Gastrocnemius medialis (tissue), 4 donors: Measurements from ENCODE around the gene EVC2. TPM values are rescaled to one million over a fixed set of nuclear protein-coding genes. Genes with fewer than 3 reads are reported as not detected.

ENCODE experiments used
- ATAC-seq, 2 donors: fragments of 150-250 bp; one replicate each; pipeline ENCODE4 v1.9.1; 2016
- DNase-seq, 2 donors: peaks; one replicate each; pipeline ENCODE4 v3.0.0-alpha.2; 2019
- H3K27ac ChIP-seq, 4 donors: fragments of 200-600 bp; sonication (generic); 1 replicate in 1 of 4; 2 replicates in 3 of 4; pipeline ENCODE4 v1.5.1; 2016 to 2018; ENCODE audit warnings: mild to moderate bottlenecking in 2 of 4, moderate library complexity in 1 of 4
- H3K27me3 ChIP-seq, 3 donors: fragments of 200-600 bp; sonication (generic) in 2 of 3; 1 replicate in 1 of 3; 2 replicates in 2 of 3; pipeline versions ENCODE4 v1.5.1 to v1.6.0; 2016 to 2019; ENCODE audit warnings: mild to moderate bottlenecking in 1 of 3, moderate library complexity in 1 of 3
- H3K36me3 ChIP-seq, 2 donors: fragments of 200-600 bp; sonication (generic) in 1 of 2; one replicate each; pipeline ENCODE4 v1.5.1; 2017 to 2018
- H3K4me1 ChIP-seq, 2 donors: fragments of 200-600 bp; sonication (generic) in 1 of 2; one replicate each; pipeline ENCODE4 v1.5.1; 2016 to 2017; ENCODE audit warnings: mild to moderate bottlenecking in 2 of 2
- H3K4me3 ChIP-seq, 4 donors: fragments of 200-600 bp; sonication (generic) in 3 of 4; 1 replicate in 1 of 4; 2 replicates in 3 of 4; pipeline ENCODE4 v1.5.1; 2016 to 2019; ENCODE audit warnings: mild to moderate bottlenecking in 2 of 4
- H3K9me3 ChIP-seq, 3 donors: fragments of 200-600 bp; sonication (generic) in 2 of 3; 1 replicate in 1 of 3; 2 replicates in 2 of 3; pipeline ENCODE4 v1.5.1; 2016 to 2019
- POLR2A ChIP-seq, 2 donors: fragments of 450-650 bp; IDR thresholded peaks; one replicate each; pipeline ENCODE4 v1.6.1; 2017; ENCODE audit warnings: antibody characterized with exemption in 2 of 2, mild to moderate bottlenecking in 2 of 2, moderate library complexity in 2 of 2
- in situ Hi-C, 4 donors: fragments of 200-750 bp; cut with MboI; loops; one replicate each; pipeline versions ENCODE4 v1.15.0 to v1.8.0; 2017; ENCODE audit warnings: low sequenced_read_pairs in 4 of 4
- intact Hi-C: fragments of 100-400 bp; cut with DNase I; formaldehyde crosslinking; loops from one replicate; pipeline ENCODE4 v1.15.1; 2023; ENCODE audit warnings: low total_unique reads
- total RNA-seq, 4 donors: library from RNA; depleted of rRNA; stranded (reverse); fragments of >200 nt; gene quantifications; one replicate each; pipeline versions ENCODE4 v1.1.0 to v1.2.3, GENCODE V29; 2016
- TF ChIP-seq, protein P1 (sequence below), 5 experiments: fragments of 450-650 bp in 3 of 5; fragments of 200-600 bp in 2 of 5; sonication (generic) in 2 of 5; IDR thresholded peaks in 4 of 5; conservative IDR thresholded peaks in 1 of 5; 1 replicate in 4 of 5; 2 replicates in 1 of 5; pipeline ENCODE4 v1.5.1; 2016 to 2019; ENCODE audit warnings: antibody characterized with exemption in 5 of 5, mild to moderate bottlenecking in 3 of 5, moderate library complexity in 3 of 5

The EVC2 gene, protein sequence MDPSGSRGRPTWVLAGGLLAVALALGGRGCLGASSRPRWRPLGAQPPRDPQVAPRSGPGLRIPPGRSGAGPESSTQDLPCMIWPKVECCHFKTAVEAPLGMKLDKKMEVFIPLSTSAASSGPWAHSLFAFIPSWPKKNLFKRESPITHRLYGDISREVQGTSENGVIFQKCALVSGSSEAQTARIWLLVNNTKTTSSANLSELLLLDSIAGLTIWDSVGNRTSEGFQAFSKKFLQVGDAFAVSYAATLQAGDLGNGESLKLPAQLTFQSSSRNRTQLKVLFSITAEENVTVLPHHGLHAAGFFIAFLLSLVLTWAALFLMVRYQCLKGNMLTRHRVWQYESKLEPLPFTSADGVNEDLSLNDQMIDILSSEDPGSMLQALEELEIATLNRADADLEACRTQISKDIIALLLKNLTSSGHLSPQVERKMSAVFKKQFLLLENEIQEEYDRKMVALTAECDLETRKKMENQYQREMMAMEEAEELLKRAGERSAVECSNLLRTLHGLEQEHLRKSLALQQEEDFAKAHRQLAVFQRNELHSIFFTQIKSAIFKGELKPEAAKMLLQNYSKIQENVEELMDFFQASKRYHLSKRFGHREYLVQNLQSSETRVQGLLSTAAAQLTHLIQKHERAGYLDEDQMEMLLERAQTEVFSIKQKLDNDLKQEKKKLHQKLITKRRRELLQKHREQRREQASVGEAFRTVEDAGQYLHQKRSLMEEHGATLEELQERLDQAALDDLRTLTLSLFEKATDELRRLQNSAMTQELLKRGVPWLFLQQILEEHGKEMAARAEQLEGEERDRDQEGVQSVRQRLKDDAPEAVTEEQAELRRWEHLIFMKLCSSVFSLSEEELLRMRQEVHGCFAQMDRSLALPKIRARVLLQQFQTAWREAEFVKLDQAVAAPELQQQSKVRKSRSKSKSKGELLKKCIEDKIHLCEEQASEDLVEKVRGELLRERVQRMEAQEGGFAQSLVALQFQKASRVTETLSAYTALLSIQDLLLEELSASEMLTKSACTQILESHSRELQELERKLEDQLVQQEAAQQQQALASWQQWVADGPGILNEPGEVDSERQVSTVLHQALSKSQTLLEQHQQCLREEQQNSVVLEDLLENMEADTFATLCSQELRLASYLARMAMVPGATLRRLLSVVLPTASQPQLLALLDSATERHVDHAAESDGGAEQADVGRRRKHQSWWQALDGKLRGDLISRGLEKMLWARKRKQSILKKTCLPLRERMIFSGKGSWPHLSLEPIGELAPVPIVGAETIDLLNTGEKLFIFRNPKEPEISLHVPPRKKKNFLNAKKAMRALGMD
- total RNA-seq = 1 to 10 TPM in 3 of 4 donors, under 1 TPM in 1; 0.62 to 1.7 (median 1.5) TPM

DNA sequence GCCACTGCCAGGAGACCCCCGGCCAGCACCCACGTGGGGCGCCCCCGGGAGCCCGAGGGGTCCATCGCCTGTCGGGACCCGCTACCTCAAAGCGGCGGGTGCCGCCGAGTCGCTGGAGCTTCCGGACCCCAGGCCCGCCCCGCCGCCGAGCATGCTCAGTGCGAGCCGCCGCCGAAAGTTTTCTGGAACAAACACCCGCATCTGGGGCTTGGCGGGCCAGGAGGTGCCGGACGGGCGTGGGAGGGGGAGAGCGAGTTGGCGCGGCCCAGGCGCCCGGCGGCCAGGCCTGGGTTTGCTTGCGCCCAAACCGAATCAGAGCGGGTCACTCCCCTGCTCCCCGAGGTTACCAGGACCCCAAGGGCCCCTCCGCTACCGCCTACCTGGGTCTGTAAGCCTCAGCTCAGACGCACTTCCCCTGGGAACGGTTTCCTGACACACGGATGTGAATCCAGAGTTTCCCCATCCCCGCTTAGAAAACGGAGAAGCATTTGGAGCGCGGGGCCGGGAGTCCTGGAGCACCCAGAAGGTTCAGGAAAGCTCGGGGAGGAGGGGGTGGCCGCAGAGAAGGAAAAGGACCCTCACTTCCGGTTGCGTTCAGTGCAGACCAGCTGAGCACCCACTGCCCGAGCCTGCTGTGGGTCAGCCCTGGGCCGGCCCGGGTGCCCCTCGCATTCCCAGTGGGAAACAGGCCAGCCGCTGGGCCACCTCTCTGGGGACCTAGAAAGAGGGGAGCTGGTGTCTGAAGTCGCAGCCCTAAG lies at the start of gene EVC2:
Gene EVC2 (minus strand): TSS at position 111 of the 758 bp plus-strand sequence. CDS start 46 bp downstream, at position 65.
- Histone ChIP-seq H3K27ac (peak within 1 kb of the TSS; percentile 59 to 75 (median 70)), H3K4me1 (no peaks in the 10 kb centered on the region), H3K9me3 (no peaks in the 10 kb centered on the region), H3K27me3 (peaks cover 8 to 23% (median 16%) of the 10 kb centered on the region in 3 donors), H3K36me3 (no peaks in the 10 kb centered on the region), H3K4me3 (peak within 1 kb of the TSS; percentile 46 to 59 (median 55))
- TF ChIP-seq POLR2A (IDR thresholded peaks at IDR 0.05) = peak; percentile 12 to 19
- TF ChIP-seq, protein P1, sequence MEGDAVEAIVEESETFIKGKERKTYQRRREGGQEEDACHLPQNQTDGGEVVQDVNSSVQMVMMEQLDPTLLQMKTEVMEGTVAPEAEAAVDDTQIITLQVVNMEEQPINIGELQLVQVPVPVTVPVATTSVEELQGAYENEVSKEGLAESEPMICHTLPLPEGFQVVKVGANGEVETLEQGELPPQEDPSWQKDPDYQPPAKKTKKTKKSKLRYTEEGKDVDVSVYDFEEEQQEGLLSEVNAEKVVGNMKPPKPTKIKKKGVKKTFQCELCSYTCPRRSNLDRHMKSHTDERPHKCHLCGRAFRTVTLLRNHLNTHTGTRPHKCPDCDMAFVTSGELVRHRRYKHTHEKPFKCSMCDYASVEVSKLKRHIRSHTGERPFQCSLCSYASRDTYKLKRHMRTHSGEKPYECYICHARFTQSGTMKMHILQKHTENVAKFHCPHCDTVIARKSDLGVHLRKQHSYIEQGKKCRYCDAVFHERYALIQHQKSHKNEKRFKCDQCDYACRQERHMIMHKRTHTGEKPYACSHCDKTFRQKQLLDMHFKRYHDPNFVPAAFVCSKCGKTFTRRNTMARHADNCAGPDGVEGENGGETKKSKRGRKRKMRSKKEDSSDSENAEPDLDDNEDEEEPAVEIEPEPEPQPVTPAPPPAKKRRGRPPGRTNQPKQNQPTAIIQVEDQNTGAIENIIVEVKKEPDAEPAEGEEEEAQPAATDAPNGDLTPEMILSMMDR (IDR thresholded peaks at IDR 0.05 in 4 of 5, conservative IDR thresholded peaks at IDR 0.05 in 1 of 5) = no peak
- in situ Hi-C loops (no loop called here), intact Hi-C loops (no loop called here)
- DNase-seq (peak; percentile 23 to 36), ATAC-seq (peak; percentile 44 to 52)

DNA sequence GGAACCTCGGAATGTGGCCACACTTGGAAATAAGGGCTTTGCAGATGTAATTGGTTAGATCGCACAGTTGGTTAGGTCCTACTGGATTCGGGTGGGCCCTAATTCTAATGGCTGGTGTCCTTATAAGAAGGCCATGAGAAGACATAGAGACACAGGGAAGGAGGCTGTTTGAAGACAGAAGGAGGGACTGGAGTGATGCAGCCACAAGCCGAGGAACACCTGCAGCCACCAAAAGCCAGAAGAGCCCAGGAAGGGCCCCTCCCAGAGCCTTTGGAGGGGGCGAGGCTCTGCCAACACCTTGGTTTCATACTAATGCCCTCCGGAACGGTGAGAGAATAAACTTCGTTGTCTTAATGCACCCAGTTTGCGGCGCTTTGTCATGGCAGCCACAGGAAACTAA lies 49.6 kb upstream of the EVC2 start:
- Histone ChIP-seq H3K27me3 (no peaks in the 10 kb centered on the region), H3K9me3 (no peaks in the 10 kb centered on the region), H3K36me3 (no peaks in the 10 kb centered on the region), H3K4me1 (no peaks in the 10 kb centered on the region), H3K27ac (no peak overlapping the region), H3K4me3 (no peak overlapping the region)
- intact Hi-C loops (no loop called here), in situ Hi-C loops (no loop called here)
- ATAC-seq (no peak), DNase-seq (no peak)
- TF ChIP-seq, protein P1 (IDR thresholded peaks at IDR 0.05 in 4 of 5, conservative IDR thresholded peaks at IDR 0.05 in 1 of 5) = no peak
- TF ChIP-seq POLR2A (IDR thresholded peaks at IDR 0.05) = no peak

DNA sequence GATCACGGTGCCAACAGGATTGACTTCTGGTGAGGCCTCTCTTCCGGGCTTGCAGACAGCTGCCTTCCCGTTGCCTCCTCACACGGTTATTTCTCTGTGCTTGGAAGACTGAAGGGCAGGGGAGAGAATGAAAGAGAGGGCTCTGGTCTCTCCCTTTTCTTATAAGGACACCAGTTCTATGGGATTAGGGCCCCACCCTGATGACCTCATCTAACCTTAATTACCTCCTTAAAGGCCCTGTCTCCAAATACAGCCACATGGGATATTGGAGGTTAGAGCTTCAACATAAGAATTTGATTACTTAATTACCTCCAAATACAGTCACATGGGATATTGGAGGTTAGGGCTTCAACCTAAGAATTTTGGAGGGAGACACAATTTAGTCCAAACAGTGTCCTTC lies 49.2 kb upstream of the EVC2 start:
- no peaks in the 10 kb centered on the region for H3K9me3 ChIP-seq
- no peak overlapping the region for H3K27ac ChIP-seq
- H3K27me3 ChIP-seq = no peaks in the 10 kb centered on the region
- DNase-seq (no peak), ATAC-seq (no peak)
- intact Hi-C loops = no loop called here
- no peaks in the 10 kb centered on the region for H3K4me1 ChIP-seq
- H3K4me3 ChIP-seq = no peak overlapping the region
- no peaks in the 10 kb centered on the region for H3K36me3 ChIP-seq
- in situ Hi-C loops = no loop called here
- TF ChIP-seq, protein P1 (IDR thresholded peaks at IDR 0.05 in 4 of 5, conservative IDR thresholded peaks at IDR 0.05 in 1 of 5) = no peak
- TF ChIP-seq POLR2A (IDR thresholded peaks at IDR 0.05) = no peak

DNA sequence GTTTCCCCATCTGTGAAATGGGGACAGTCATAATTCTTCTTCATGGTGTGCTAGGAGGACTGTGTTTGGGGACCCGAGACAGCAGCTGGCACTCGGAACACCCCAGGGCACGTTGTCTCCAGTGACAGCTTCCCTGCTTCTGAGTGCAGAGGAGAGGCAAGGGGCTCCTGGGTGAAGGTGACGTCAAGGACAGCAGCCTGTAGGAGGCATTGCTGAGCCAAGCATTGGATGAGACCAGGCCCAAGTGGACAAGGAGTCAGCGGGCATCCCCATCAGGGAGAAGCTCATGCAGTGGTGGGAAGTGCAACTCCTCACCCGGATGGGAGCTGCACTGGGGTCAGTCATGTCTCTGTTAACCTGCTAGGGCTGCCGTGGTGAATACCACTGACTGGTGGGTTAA lies 48.7 kb upstream of the EVC2 start:
- H3K27me3 ChIP-seq = no peaks in the 10 kb centered on the region
- intact Hi-C loops (no loop called here), in situ Hi-C loops (no loop called here)
- no peak overlapping the region for H3K27ac ChIP-seq
- no peak overlapping the region for H3K4me3 ChIP-seq
- no peaks in the 10 kb centered on the region for H3K4me1 ChIP-seq
- no peaks in the 10 kb centered on the region for H3K9me3 ChIP-seq
- ATAC-seq (no peak), DNase-seq (no peak)
- TF ChIP-seq, protein P1 (IDR thresholded peaks at IDR 0.05 in 4 of 5, conservative IDR thresholded peaks at IDR 0.05 in 1 of 5) = no peak
- TF ChIP-seq POLR2A (IDR thresholded peaks at IDR 0.05) = no peak
- H3K36me3 ChIP-seq = no peaks in the 10 kb centered on the region
